Subcutaneous adipose tissue (tissue), 4 donors: ENCODE data around the gene TSNAXIP1. TPM values are rescaled to one million over a fixed set of nuclear protein-coding genes. Genes with fewer than 3 reads are reported as not detected.

Experiments
- CTCF ChIP-seq: fragments of 450-650 bp; IDR thresholded peaks from one replicate; pipeline ENCODE4 v1.5.1; 2016; ENCODE audit warnings: low read depth, mild to moderate bottlenecking, control low read depth, antibody characterized with exemption, moderate library complexity
- total RNA-seq, 4 donors: library from RNA; depleted of rRNA; stranded (reverse); fragments of >200 nt; gene quantifications; one replicate each; pipeline ENCODE4 v1.1.0, GENCODE V29; 2016

Gene TSNAXIP1
- total RNA-seq, 4 donors from 2014 or later, result 0.88 to 1.5 (median 1.0) TPM; not detected in 1

GRCh38 chr16:67868290-67868689 is 61.6 kb downstream of the TSNAXIP1 start:
- TF ChIP-seq CTCF, result no peak

- no peak for TF ChIP-seq CTCF
Observed at GRCh38 chr16:67869653-67870052, 63.0 kb downstream of the TSNAXIP1 start.

GRCh38 chr16:67871256-67871655 is 64.6 kb downstream of the TSNAXIP1 start:
- no peak for TF ChIP-seq CTCF

- TF ChIP-seq CTCF, result no peak
Observed at GRCh38 chr16:67872131-67872630, 65.5 kb downstream of the TSNAXIP1 start.

GRCh38 chr16:67872631-67873434 is 66.1 kb downstream of the TSNAXIP1 start, which contains the start of gene EDC4:
Gene EDC4, plus strand, starts transcription at chr16:67873052. Its CDS starts 210 bp downstream, at chr16:67873262.
- no peak for TF ChIP-seq CTCF

GRCh38 chr16:67873435-67874370 is 67.0 kb downstream of the TSNAXIP1 start:
- TF ChIP-seq CTCF, result no peak

- TF ChIP-seq CTCF, result no peak
Observed at GRCh38 chr16:67874372-67874771, 67.7 kb downstream of the TSNAXIP1 start.
